NCI-H82 treated with DMSO at 0.1 percent for 48 hours (cell line): Measurements from ENCODE around the gene GNPTG.
A peak's percentile ranks its signal among the peaks of the same experiment; 100 is the strongest.

Experiments used
- DNase-seq: peaks from one replicate; lab custom pipeline; 2025; ENCODE audit not compliant: unreplicated experiment; lab: John Stamatoyannopoulos, UW

Gene GNPTG

GRCh38 chr16:1333854-1334700 is 17.7 kb upstream of the GNPTG start:
- no peak for DNase-seq

GRCh38 chr16:1334739-1335138 is 17.0 kb upstream of the GNPTG start:
- no peak for DNase-seq

GRCh38 chr16:1335211-1335971 is 16.3 kb upstream of the GNPTG start:
- DNase-seq: no peak

- DNase-seq: no peak
These were observed 15.7 kb upstream of the GNPTG start for GRCh38 chr16:1335996-1336395.

GRCh38 chr16:1336619-1337018 is 15.1 kb upstream of the GNPTG start:
- DNase-seq: no peak

- DNase-seq: no peak
These were observed 14.2 kb upstream of the GNPTG start for GRCh38 chr16:1337486-1337885.

GRCh38 chr16:1338119-1338730 is 13.5 kb upstream of the GNPTG start:
- DNase-seq: no peak

GRCh38 chr16:1338855-1339675 is 12.7 kb upstream of the GNPTG start:
- no peak for DNase-seq

- DNase-seq: no peak
These were observed 10.8 kb upstream of the GNPTG start for GRCh38 chr16:1340730-1341494.

- DNase-seq: no peak
These were observed 10.0 kb upstream of the GNPTG start for GRCh38 chr16:1341495-1342420.

GRCh38 chr16:1342526-1343427 is 9.0 kb upstream of the GNPTG start:
- DNase-seq: peak; percentile 98

- no peak for DNase-seq
These were observed 8.1 kb upstream of the GNPTG start for GRCh38 chr16:1343428-1344242.

- no peak for DNase-seq
These were observed 7.2 kb upstream of the GNPTG start for GRCh38 chr16:1344499-1344898.

- no peak for DNase-seq
These were observed 6.6 kb upstream of the GNPTG start for GRCh38 chr16:1345087-1345486.

GRCh38 chr16:1345651-1346421 is 5.9 kb upstream of the GNPTG start:
- DNase-seq: no peak

- DNase-seq: no peak
These were observed 5.1 kb upstream of the GNPTG start for GRCh38 chr16:1346422-1347285.
